SK-N-SH (cell line): ENCODE measurements around the gene STAP2. TPM values are rescaled to one million over a fixed set of nuclear protein-coding genes. Genes with fewer than 3 reads are reported as not detected.

Source experiments
- CTCF ChIA-PET: fragments of 300-600, 350-600 bp; formaldehyde crosslinking; extraction: SDS; loops from one replicate; lab custom pipeline; 2021; lab: Yijun Ruan, JAX
- POLR2A ChIA-PET: fragments of 350-600 bp; sonication (Branson Sonifier 250); formaldehyde crosslinking; extraction: SDS; loops from one replicate; lab custom pipeline; 2020; ENCODE audit warnings: antibody characterized with exemption, inconsistent platforms; lab: Yijun Ruan, JAX
- DNase-seq: peaks from one replicate; pipeline ENCODE4 v3.0.0; 2012
- H2AFZ ChIP-seq: fragments of 200-600 bp; sonication (generic); 2 replicates; pipeline ENCODE4 v1.8.1; 2016; ENCODE audit warnings: antibody characterized with exemption, mild to moderate bottlenecking, low read depth
- H3F3A ChIP-seq: fragments of 200-600 bp; sonication (generic); replicated peaks from 2 replicates; pipeline ENCODE3; 2016; ENCODE audit warnings: antibody characterized with exemption, mild to moderate bottlenecking; ENCODE audit not compliant: insufficient read depth
- H3K27ac ChIP-seq, 2 experiments: fragments of 200-500 bp in 1 of 2; fragments of 200-600 bp in 1 of 2; sonication (Bioruptor generic) in 1 of 2; sonication (generic), shearing (Covaris generic) in 1 of 2; 2 replicates each; pipeline versions ENCODE4 v1.5.1 to v1.6.1; 2014 to 2016; ENCODE audit warnings: low read depth in 2 of 2, inconsistent platforms in 1 of 2, low read length in 1 of 2, mild to moderate bottlenecking in 1 of 2, mixed read lengths in 1 of 2
- H3K27me3 ChIP-seq: fragments of 200-600 bp; sonication (generic), shearing (Covaris generic); 2 replicates; pipeline ENCODE4 v1.6.1; 2016; ENCODE audit warnings: mixed run types; ENCODE audit not compliant: insufficient read depth
- H3K36me3 ChIP-seq, 2 experiments: fragments of 200-500 bp in 1 of 2; fragments of 200-600 bp in 1 of 2; sonication (Bioruptor generic) in 1 of 2; sonication (generic) in 1 of 2; replicated peaks in 1 of 2; 2 replicates each; pipeline versions ENCODE3 to v1.5.1; 2014 to 2016; ENCODE audit warnings: low read length in 1 of 2, mild to moderate bottlenecking in 1 of 2; ENCODE audit not compliant: insufficient read depth in 2 of 2, control insufficient read depth in 1 of 2
- H3K4me1 ChIP-seq, 2 experiments: fragments of 200-500 bp in 1 of 2; fragments of 200-600 bp in 1 of 2; sonication (Bioruptor generic) in 1 of 2; sonication (generic), shearing (Covaris generic) in 1 of 2; 2 replicates each; pipeline versions ENCODE4 v1.5.1 to v1.6.1; 2014 to 2016; ENCODE audit warnings: low read depth in 1 of 2, low read length in 1 of 2, mixed run types in 1 of 2; ENCODE audit not compliant: insufficient read depth in 2 of 2, control insufficient read depth in 1 of 2
- H3K4me2 ChIP-seq: fragments of 200-600 bp; sonication (generic), shearing (Covaris generic); 2 replicates; pipeline ENCODE4 v1.6.1; 2017; ENCODE audit warnings: mixed run types
- H3K4me3 ChIP-seq, 2 experiments: fragments of 200-500 bp in 1 of 2; fragments of 200-600 bp in 1 of 2; sonication (Bioruptor generic) in 1 of 2; sonication (generic), shearing (Covaris generic) in 1 of 2; 2 replicates each; pipeline versions ENCODE4 v1.5.1 to v1.8.1; 2014 to 2016; ENCODE audit warnings: low read depth in 2 of 2, inconsistent platforms in 1 of 2, low read length in 1 of 2, mild to moderate bottlenecking in 1 of 2, mixed read lengths in 1 of 2, moderate library complexity in 1 of 2
- H3K79me2 ChIP-seq: fragments of 200-600 bp; sonication (generic); 2 replicates; pipeline ENCODE4 v1.8.1; 2017; ENCODE audit warnings: mild to moderate bottlenecking; ENCODE audit not compliant: insufficient read depth
- H3K9ac ChIP-seq: fragments of 200-600 bp; sonication (generic); 2 replicates; pipeline ENCODE4 v1.6.1; 2017; ENCODE audit warnings: mixed run types
- H3K9me2 ChIP-seq: fragments of 200-600 bp; sonication (generic); 2 replicates; pipeline ENCODE4 v1.6.1; 2017; ENCODE audit warnings: mixed run types
- H3K9me3 ChIP-seq: fragments of 200-600 bp; sonication (generic); 2 replicates; pipeline ENCODE4 v1.6.1; 2017; ENCODE audit warnings: mixed run types, mild to moderate bottlenecking, moderate library complexity
- H4K20me1 ChIP-seq: fragments of 200-600 bp; sonication (generic); 2 replicates; pipeline ENCODE4 v1.6.1; 2017; ENCODE audit warnings: mild to moderate bottlenecking, mixed run types; ENCODE audit not compliant: insufficient read depth
- CTCF ChIP-seq: fragments of 200-600 bp; sonication (generic); IDR thresholded peaks from 2 replicates; pipeline ENCODE4 v1.6.1; 2017; ENCODE audit warnings: antibody characterized with exemption, mild to moderate bottlenecking, moderate library complexity
- ELF1 ChIP-seq: IDR thresholded peaks from 2 replicates; pipeline ENCODE4 v1.4.0; 2012
- EZH2phosphoT487 ChIP-seq: fragments of 200-600 bp; sonication (generic); IDR thresholded peaks from 2 replicates; pipeline ENCODE4 v1.6.1; 2017; ENCODE audit warnings: low read depth, mixed run types, mild to moderate bottlenecking, antibody characterized with exemption, moderate library complexity, borderline replicate concordance
- FOXM1 ChIP-seq: IDR thresholded peaks from 2 replicates; pipeline ENCODE4 v1.4.0; 2012; ENCODE audit warnings: low read depth, mild to moderate bottlenecking
- GATA2 ChIP-seq: sonication (generic); formaldehyde crosslinking; IDR thresholded peaks from 2 replicates; pipeline ENCODE4 v1.5.0; 2020; ENCODE audit warnings: mild to moderate bottlenecking, missing genetic modification reagents
- MAX ChIP-seq: IDR thresholded peaks from 2 replicates; pipeline ENCODE4 v1.4.0; 2012; ENCODE audit warnings: low read depth
- MEF2A ChIP-seq: IDR thresholded peaks from 2 replicates; pipeline ENCODE4 v1.4.0; 2012; ENCODE audit warnings: low read depth, borderline replicate concordance
- PBX3 ChIP-seq: IDR thresholded peaks from 2 replicates; pipeline ENCODE4; 2012
- POLR2AphosphoS5 ChIP-seq: IDR thresholded peaks from 2 replicates; pipeline ENCODE4 v1.6.1; 2012; ENCODE audit warnings: low read depth, low read length
- RAD21 ChIP-seq: IDR thresholded peaks from 2 replicates; pipeline ENCODE4 v1.6.1; 2012; ENCODE audit warnings: mild to moderate bottlenecking, low read length
- RCOR1 ChIP-seq: fragments of 150-350 bp; IDR thresholded peaks from 2 replicates; pipeline ENCODE4 v1.6.1; 2017; ENCODE audit warnings: antibody characterized with exemption, low read length
- SMC3 ChIP-seq: IDR thresholded peaks from 2 replicates; pipeline ENCODE4 v1.6.1; 2012; ENCODE audit warnings: low read depth, low read length, improper control_type of control experiment
- YY1 ChIP-seq: IDR thresholded peaks from 2 replicates; pipeline ENCODE4 v1.4.0; 2012; ENCODE audit warnings: low read depth, mild to moderate bottlenecking
- WGBS: methylation state at CpG from one replicate; pipeline ENCODE4 v1.1.6; 2017; ENCODE audit warnings: low lambda C conversion rate; 5-methylcytosine and 5-hydroxymethylcytosine counted together
- polyA plus RNA-seq, 3 experiments: library from polyadenylated mRNA; depleted of rRNA; stranded (reverse); fragments of >200 nt; gene quantifications; 2 replicates each; pipeline ENCODE4 v1.2.3, GENCODE V29; 2012

The STAP2 gene
- polyA plus RNA-seq, 1 of the 3 experiments (the other 2 are of a cell fraction): 7.6 TPM

GRCh38 chr19:4362831-4363545 is 24.4 kb upstream of the STAP2 start:
- H3K9me3 ChIP-seq: no peaks in the 10 kb centered on the region
- no peak for DNase-seq

GRCh38 chr19:4362101-4362828 is 23.6 kb upstream of the STAP2 start:
- Histone ChIP-seq H3K9me2 (no peaks in the 10 kb centered on the region), H3K4me2 (no peak overlapping the region), H3K9me3 (no peaks in the 10 kb centered on the region), H3K27ac (no peak overlapping the region; a peak in 1 of 4 replicates), H3K4me1 (no peaks in the 10 kb centered on the region), H3K79me2 (peaks cover under 1% of the 10 kb centered on the region; the same call in 1 of the 2 replicates), H3K27me3 (no peaks in the 10 kb centered on the region), H3K36me3 (peaks cover 0 to 61% of the 10 kb centered on the region in 2 experiments), H4K20me1 (no peaks in the 10 kb centered on the region), H3F3A (peaks cover 3% of the 10 kb centered on the region), H2AFZ (no peak overlapping the region), H3K4me3 (no peak overlapping the region), H3K9ac (no peak overlapping the region)
- POLR2A ChIA-PET: interaction anchor here (1.6 kb wide), 1 partner anchor 10 kb away, joined by 5 read pairs; no protein-coding TSS in a partner anchor
- 96% methylated on average over 27 of the region's 32 CpGs for WGBS
- DNase-seq: no peak
- CTCF ChIA-PET: interaction anchor here (0.6 to 8.5 kb wide), 9 partner anchors 9 to 95 kb away, joined by 3 to 84 read pairs (median 5); partner anchors contain the start of gene MPND
- TF ChIP-seq MEF2A: no peak
- TF ChIP-seq GATA2 (CRISPR knock-in tag): no peak
- TF ChIP-seq ELF1: no peak
- TF ChIP-seq PBX3: no peak
- no peak for TF ChIP-seq FOXM1
- TF ChIP-seq MAX: no peak
- TF ChIP-seq EZH2phosphoT487: no peak
- TF ChIP-seq POLR2AphosphoS5: no peak
- no peak for TF ChIP-seq YY1
- TF ChIP-seq RCOR1: no peak
- no peak for TF ChIP-seq CTCF

More at GRCh38 chr19:4362831-4363545, 24.4 kb upstream of the STAP2 start:
- TF ChIP-seq RAD21 (peak; percentile 18; the same call in 1 of the 2 replicates), SMC3 (peak; percentile 30; the same call in 1 of the 2 replicates), CTCF (peak; percentile 21; the same call in 1 of the 2 replicates), ELF1 (no peak)
- Histone ChIP-seq H3K4me2 (no peak overlapping the region), H3K79me2 (peaks cover 8% of the 10 kb centered on the region; the same call in 1 of the 2 replicates), H3K4me3 (no peak overlapping the region), H2AFZ (no peak overlapping the region), H3K4me1 (peaks cover under 1 to 6% of the 10 kb centered on the region in 2 experiments; a peak in 1 of 4 replicates), H4K20me1 (peaks cover 1% of the 10 kb centered on the region; the same call in 1 of the 2 replicates), H3K36me3 (peaks cover 0 to 58% of the 10 kb centered on the region in 2 experiments), H3K27me3 (no peaks in the 10 kb centered on the region), H3K27ac (no peak overlapping the region; a peak in 1 of 4 replicates), H3K9me2 (no peaks in the 10 kb centered on the region), H3K9ac (no peak overlapping the region), H3F3A (peaks cover 3% of the 10 kb centered on the region)
- ChIA-PET CTCF (interaction anchor here (0.5 to 8.5 kb wide), 14 partner anchors 9 to 983 kb away, joined by 3 to 84 read pairs (median 4); partner anchors contain the start of genes MPND and SH3GL1), POLR2A (interaction anchor here (1.6 kb wide), 1 partner anchor 10 kb away, joined by 5 read pairs; no protein-coding TSS in a partner anchor)
- WGBS: 70% methylated on average over 6 of the region's 22 CpGs
